HEK293T (cell line): ENCODE data around the gene R3HDM1.
"Not testable (repeated sequence)": the region's sequence is repeated elsewhere in the genome, so short reads cannot be mapped to it uniquely, and the experiment has no call there.

Experiments used
- ARNT ChIP-seq: fragments of 450-650 bp; IDR thresholded peaks from 2 replicates; pipeline ENCODE4 v1.6.1; 2017; ENCODE audit warnings: mild to moderate bottlenecking
- BHLHE40 ChIP-seq: fragments of 450-650 bp; IDR thresholded peaks from 2 replicates; pipeline ENCODE4 v1.6.1; 2016; ENCODE audit warnings: mild to moderate bottlenecking, moderate library complexity, borderline replicate concordance
- ELF4 ChIP-seq: fragments of 450-650 bp; IDR thresholded peaks from 2 replicates; pipeline ENCODE4 v1.6.1; 2017; ENCODE audit warnings: antibody characterized with exemption
- FOXA1 ChIP-seq: fragments of 450-650 bp; IDR thresholded peaks from 2 replicates; pipeline ENCODE4 v1.6.1; 2016; ENCODE audit warnings: mild to moderate bottlenecking
- FOXM1 ChIP-seq: fragments of 450-650 bp; IDR thresholded peaks from 2 replicates; pipeline ENCODE4 v1.6.1; 2017; ENCODE audit warnings: mild to moderate bottlenecking, borderline replicate concordance
- HDGF ChIP-seq: fragments of 450-650 bp; IDR thresholded peaks from 2 replicates; pipeline ENCODE4 v1.6.1; 2017; ENCODE audit warnings: antibody characterized with exemption, borderline replicate concordance
- L3MBTL2 ChIP-seq: fragments of 450-650 bp; conservative IDR thresholded peaks from 2 replicates; pipeline ENCODE4 v1.6.1; 2016; ENCODE audit warnings: mild to moderate bottlenecking
- LEF1 ChIP-seq: fragments of 450-650 bp; IDR thresholded peaks from 2 replicates; pipeline ENCODE4 v1.6.1; 2017; ENCODE audit warnings: mild to moderate bottlenecking, borderline replicate concordance
- NFRKB ChIP-seq: fragments of 450-650 bp; IDR thresholded peaks from 2 replicates; pipeline ENCODE4 v1.6.1; 2016; ENCODE audit warnings: mild to moderate bottlenecking, moderate library complexity
- SP1 ChIP-seq: fragments of 450-650 bp; IDR thresholded peaks from 2 replicates; pipeline ENCODE4 v1.6.1; 2017
- SUZ12 ChIP-seq: fragments of 450-650 bp; IDR thresholded peaks from 2 replicates; pipeline ENCODE4 v1.6.1; 2016; ENCODE audit warnings: mild to moderate bottlenecking
- TARDBP ChIP-seq: fragments of 450-650 bp; IDR thresholded peaks from 2 replicates; pipeline ENCODE4 v1.6.1; 2016
- ZNF384 ChIP-seq: fragments of 450-650 bp; IDR thresholded peaks from 2 replicates; pipeline ENCODE4 v1.6.1; 2016
- TF ChIP-seq, protein P1 (sequence below): fragments of 450-650 bp; IDR thresholded peaks from 2 replicates; pipeline ENCODE4 v1.6.1; 2016

DNA sequence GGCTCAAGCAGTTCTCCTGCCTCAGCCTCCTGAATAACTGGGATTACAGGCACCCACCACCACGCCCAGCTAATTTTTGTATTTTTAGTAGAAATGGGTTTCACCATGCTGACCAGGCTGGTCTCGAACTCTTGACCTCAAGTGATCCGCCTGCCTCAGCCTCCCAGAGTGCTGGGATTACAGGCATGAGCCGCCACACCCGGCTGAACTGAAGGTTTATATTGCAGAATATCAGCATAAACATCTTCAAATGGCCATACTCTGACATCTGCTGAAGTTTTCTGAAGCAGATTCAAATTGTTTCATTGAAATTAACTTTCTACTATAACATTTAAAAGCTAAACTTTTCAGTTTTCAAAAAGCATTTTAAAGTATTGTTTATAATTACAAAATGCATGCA, 172.8 kb downstream of the R3HDM1 start:
- TF ChIP-seq TARDBP, FOXA1, ZNF384, LEF1, ARNT, SP1, BHLHE40, HDGF, L3MBTL2, SUZ12, FOXM1, ELF4, NFRKB: not testable (repeated sequence)
- TF ChIP-seq, protein P1, sequence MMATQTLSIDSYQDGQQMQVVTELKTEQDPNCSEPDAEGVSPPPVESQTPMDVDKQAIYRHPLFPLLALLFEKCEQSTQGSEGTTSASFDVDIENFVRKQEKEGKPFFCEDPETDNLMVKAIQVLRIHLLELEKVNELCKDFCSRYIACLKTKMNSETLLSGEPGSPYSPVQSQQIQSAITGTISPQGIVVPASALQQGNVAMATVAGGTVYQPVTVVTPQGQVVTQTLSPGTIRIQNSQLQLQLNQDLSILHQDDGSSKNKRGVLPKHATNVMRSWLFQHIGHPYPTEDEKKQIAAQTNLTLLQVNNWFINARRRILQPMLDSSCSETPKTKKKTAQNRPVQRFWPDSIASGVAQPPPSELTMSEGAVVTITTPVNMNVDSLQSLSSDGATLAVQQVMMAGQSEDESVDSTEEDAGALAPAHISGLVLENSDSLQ, result not testable (repeated sequence)
